OCI-LY7 (cell line): ENCODE results near the gene SIGLEC6.

Source experiments
- EZH2phosphoT487 ChIP-seq: fragments of 200-600 bp; sonication (generic); IDR thresholded peaks from 2 replicates; pipeline ENCODE4 v1.6.1; 2018; ENCODE audit warnings: low read depth, borderline replicate concordance, mild to moderate bottlenecking, mixed run types, antibody characterized with exemption, low read length, moderate library complexity, mixed read lengths
- TF ChIP-seq, protein P1 (sequence below): fragments of 200-600 bp; sonication (generic); conservative IDR thresholded peaks from 2 replicates; pipeline ENCODE4 v1.5.1; 2014; ENCODE audit warnings: mild to moderate bottlenecking, antibody characterized with exemption, low read length, moderate library complexity, mixed read lengths

DNA sequence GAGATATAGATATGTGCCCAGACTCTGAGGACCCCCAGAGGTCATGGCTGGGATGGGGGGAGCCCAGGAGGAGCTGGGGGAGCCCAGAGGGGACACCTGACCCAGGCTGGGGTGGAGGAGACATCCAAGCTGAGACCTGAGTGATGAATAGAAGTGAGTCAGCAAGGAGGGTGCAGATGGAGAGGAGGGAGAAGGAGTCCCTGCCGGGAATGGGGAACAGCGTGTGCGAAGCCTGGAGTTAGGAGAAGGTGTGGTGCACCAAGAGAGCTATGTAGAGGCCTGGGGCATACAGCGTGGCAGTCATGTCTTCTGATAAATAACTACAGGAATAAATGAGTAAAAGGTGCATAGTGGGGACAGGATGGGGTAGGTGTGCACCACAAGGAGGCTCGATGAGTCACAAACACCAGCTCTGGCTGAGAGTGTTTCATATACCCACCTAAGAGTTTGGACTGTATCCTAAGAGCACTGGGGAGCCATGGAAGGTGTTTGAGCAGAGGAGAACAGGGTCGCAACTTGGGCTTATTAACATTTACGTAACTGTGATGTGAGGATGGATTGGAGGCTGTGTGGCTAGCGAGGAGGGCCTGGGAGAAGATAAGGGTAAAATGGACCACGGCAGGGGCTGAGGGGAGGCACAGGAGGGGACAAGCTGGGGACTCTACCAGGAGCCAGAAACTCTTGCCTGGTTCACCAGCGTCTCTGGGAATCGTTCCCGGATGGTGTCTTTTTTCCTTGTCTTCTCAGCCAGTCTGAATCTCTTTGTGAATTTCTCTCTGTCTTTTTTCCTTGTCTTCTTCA, 51.7 kb downstream of the SIGLEC6 start:
- TF ChIP-seq, protein P1, sequence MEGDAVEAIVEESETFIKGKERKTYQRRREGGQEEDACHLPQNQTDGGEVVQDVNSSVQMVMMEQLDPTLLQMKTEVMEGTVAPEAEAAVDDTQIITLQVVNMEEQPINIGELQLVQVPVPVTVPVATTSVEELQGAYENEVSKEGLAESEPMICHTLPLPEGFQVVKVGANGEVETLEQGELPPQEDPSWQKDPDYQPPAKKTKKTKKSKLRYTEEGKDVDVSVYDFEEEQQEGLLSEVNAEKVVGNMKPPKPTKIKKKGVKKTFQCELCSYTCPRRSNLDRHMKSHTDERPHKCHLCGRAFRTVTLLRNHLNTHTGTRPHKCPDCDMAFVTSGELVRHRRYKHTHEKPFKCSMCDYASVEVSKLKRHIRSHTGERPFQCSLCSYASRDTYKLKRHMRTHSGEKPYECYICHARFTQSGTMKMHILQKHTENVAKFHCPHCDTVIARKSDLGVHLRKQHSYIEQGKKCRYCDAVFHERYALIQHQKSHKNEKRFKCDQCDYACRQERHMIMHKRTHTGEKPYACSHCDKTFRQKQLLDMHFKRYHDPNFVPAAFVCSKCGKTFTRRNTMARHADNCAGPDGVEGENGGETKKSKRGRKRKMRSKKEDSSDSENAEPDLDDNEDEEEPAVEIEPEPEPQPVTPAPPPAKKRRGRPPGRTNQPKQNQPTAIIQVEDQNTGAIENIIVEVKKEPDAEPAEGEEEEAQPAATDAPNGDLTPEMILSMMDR: no peak
- no peak for TF ChIP-seq EZH2phosphoT487
